ENCODE measurements around the gene SPATA45. TPM values are rescaled to one million over a fixed set of nuclear protein-coding genes. Genes with fewer than 3 reads are reported as not detected.
A peak's percentile ranks its signal among the peaks of the same experiment; 100 is the strongest.

The SPATA45 gene
- total RNA-seq, 3 donors from 2014 or later = not detected

DNA sequence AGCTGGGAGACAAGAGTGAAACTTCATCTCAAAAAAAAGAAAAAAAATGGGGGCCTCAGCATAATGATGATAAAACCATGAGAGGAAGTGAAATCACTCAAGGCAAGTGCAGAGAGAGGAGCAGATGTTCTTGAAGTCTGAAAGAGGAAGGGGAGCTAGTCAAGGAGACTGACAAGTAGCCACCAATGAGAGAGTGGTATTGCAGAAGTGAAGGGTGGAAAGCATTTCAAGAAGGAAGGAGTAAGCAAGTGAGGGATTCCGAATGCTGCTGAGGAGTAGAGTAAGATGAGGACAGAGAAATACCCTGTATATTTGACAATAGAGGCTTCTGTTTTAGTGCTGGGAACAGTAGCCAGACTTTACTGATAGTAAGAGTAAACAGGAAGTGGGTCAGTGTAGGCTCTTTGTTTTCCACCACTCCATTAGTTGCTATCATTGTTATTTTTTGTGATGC is 52.9 kb downstream of the SPATA45 start:
- Histone ChIP-seq H3K4me3 (no peak overlapping the region), H3K9me3 (no peaks in the 10 kb centered on the region), H3K36me3 (ENCODE audit: low read depth) (no peaks in the 10 kb centered on the region), H3K4me1 (ENCODE audit: low read depth) (peaks cover 6% of the 10 kb centered on the region)
- DNase-seq = no peak
- ATAC-seq = peak; percentile 21
- TF ChIP-seq, protein P1, sequence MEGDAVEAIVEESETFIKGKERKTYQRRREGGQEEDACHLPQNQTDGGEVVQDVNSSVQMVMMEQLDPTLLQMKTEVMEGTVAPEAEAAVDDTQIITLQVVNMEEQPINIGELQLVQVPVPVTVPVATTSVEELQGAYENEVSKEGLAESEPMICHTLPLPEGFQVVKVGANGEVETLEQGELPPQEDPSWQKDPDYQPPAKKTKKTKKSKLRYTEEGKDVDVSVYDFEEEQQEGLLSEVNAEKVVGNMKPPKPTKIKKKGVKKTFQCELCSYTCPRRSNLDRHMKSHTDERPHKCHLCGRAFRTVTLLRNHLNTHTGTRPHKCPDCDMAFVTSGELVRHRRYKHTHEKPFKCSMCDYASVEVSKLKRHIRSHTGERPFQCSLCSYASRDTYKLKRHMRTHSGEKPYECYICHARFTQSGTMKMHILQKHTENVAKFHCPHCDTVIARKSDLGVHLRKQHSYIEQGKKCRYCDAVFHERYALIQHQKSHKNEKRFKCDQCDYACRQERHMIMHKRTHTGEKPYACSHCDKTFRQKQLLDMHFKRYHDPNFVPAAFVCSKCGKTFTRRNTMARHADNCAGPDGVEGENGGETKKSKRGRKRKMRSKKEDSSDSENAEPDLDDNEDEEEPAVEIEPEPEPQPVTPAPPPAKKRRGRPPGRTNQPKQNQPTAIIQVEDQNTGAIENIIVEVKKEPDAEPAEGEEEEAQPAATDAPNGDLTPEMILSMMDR (IDR thresholded peaks at IDR 0.05) = no peak
- intact Hi-C loops (cut with DNase I, micrococcal nuclease) = no loop called here

DNA sequence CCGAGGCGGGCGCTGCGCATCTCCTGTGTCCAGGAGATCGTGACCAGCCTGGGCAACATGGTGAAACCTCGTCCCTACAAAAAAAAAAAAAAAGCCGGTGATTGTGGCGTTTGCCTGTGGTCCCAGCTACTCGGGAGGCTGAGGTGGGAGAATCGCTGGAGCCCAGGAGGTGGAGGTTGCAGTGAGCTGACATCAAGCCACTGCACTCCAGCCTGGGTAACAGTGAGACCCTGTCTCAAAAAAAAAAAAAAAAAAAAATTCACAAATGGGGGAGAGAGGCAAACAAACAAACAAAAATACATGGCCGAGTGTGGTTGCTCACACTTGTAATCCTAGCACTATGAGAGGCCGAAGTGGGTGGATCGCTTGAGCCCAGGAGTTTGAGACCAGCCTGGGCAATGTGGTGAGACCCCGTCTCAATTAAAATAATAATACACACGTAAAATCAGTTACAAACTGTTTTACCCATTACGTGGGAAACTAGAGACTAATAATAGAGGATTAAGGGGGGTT is 55.0 kb downstream of the SPATA45 start:
- intact Hi-C loops (cut with DNase I, micrococcal nuclease) = no loop called here
- TF ChIP-seq, protein P1 (IDR thresholded peaks at IDR 0.05) = no peak
- DNase-seq = no peak

GRCh38 chr1:212791676-212792395 is 55.6 kb downstream of the SPATA45 start, which contains the start of the genes NSL1 and TATDN3:
NSL1 (minus strand) TSS chr1:212791777; CDS start chr1:212791763, 14 bp downstream.
TATDN3 (plus strand) TSS chr1:212791894; CDS start chr1:212791922, 28 bp downstream.
- ATAC-seq (peak; percentile 99), DNase-seq (peak; percentile 88 to 98 (median 93))
- peaks cover 6% of the 10 kb centered on the region for H3K4me1 ChIP-seq (ENCODE audit: low read depth)
- TF ChIP-seq, protein P1 (IDR thresholded peaks at IDR 0.05) = no peak
- intact Hi-C loops (cut with DNase I, micrococcal nuclease) = no loop called here
- H3K9me3 ChIP-seq = no peaks in the 10 kb centered on the region
- H3K4me3 ChIP-seq = peak within 1 kb of the TSS; percentile 95
- no peaks in the 10 kb centered on the region for H3K36me3 ChIP-seq (ENCODE audit: low read depth)

More for the DNA sequence above, 55.0 kb downstream of the SPATA45 start:
- H3K4me1 ChIP-seq (ENCODE audit: low read depth) = peaks cover 6% of the 10 kb centered on the region
- H3K36me3 ChIP-seq (ENCODE audit: low read depth) = no peaks in the 10 kb centered on the region
- H3K4me3 ChIP-seq = peak overlapping the region; percentile 95
- ATAC-seq = no peak
- H3K9me3 ChIP-seq = no peaks in the 10 kb centered on the region

DNA sequence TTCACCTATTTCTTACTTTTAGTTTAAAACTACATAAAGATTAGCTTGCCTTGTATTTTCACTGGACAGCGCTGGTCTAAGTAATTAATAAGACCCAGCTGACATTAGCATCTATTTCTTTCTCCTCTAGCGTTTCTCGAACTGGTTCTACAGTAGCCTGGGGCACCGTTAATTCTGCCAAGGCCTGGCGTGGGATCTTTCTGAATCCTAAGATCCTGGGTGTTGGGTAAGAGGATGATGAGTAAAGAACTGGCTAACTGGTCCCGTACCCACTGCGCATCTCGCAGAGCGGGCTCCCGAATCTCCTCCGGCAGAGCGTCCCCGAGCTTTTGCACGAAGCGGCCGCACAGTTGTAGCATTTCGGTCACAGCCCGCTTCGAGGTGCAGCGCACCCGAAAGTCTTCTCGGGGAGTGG is 56.2 kb downstream of the SPATA45 start:
- H3K36me3 ChIP-seq (ENCODE audit: low read depth) = no peaks in the 10 kb centered on the region
- H3K4me1 ChIP-seq (ENCODE audit: low read depth) = peaks cover 6% of the 10 kb centered on the region
- DNase-seq (no peak), ATAC-seq (peak; percentile 47)
- H3K4me3 ChIP-seq = peak overlapping the region; percentile 95
- intact Hi-C loops (cut with DNase I, micrococcal nuclease) = no loop called here
- H3K9me3 ChIP-seq = no peaks in the 10 kb centered on the region
- TF ChIP-seq, protein P1 (IDR thresholded peaks at IDR 0.05) = no peak

- TF ChIP-seq, protein P1 (IDR thresholded peaks at IDR 0.05) = no peak
- ATAC-seq (no peak), DNase-seq (no peak)
- Histone ChIP-seq H3K4me3 (no peak overlapping the region), H3K9me3 (no peaks in the 10 kb centered on the region), H3K36me3 (ENCODE audit: low read depth) (no peaks in the 10 kb centered on the region), H3K4me1 (ENCODE audit: low read depth) (peaks cover 1% of the 10 kb centered on the region)
- intact Hi-C loops (cut with DNase I, micrococcal nuclease) = no loop called here
Observed at GRCh38 chr1:212785871-212786270, 61.6 kb downstream of the SPATA45 start.
